WTC11 (cell line): ENCODE results near the gene GK2. TPM values are rescaled to one million over a fixed set of nuclear protein-coding genes. Genes with fewer than 3 reads are reported as not detected.
A peak's percentile ranks its signal among the peaks of the same experiment; 100 is the strongest.

Source experiments
- ATAC-seq: fragments of 200-7000 bp; cut with Tn5 transposase; 2 replicates; pipeline ENCODE4 v1.10.0; 2021; ENCODE audit warnings: mild to moderate bottlenecking, moderate library complexity
- CTCF ChIA-PET: fragments of 300-600 bp; sonication (Branson Sonifier 250); formaldehyde crosslinking; loops from one replicate; lab custom pipeline; 2021; ENCODE audit warnings: antibody characterized with exemption; lab: Charles Lee
- POLR2A ChIA-PET: fragments of 350-600 bp; sonication (Branson Sonifier 250); formaldehyde crosslinking; loops from one replicate; lab custom pipeline; 2021; ENCODE audit warnings: antibody characterized with exemption; lab: Charles Lee
- DNase-seq: peaks from one replicate; pipeline ENCODE4 v3.0.0; 2021; ENCODE audit warnings: low spot score
- H3K27ac Mint-ChIP-seq: 2 replicates; pipeline ENCODE4 v1.8.0; 2021; ENCODE audit warnings: mixed read lengths
- H3K27me3 Mint-ChIP-seq: 2 replicates; pipeline ENCODE4 v1.8.0; 2021; ENCODE audit warnings: low read depth, mild to moderate bottlenecking, moderate library complexity, mixed read lengths
- H3K36me3 Mint-ChIP-seq: 2 replicates; pipeline ENCODE4 v1.8.0; 2021; ENCODE audit warnings: mixed read lengths
- H3K4me1 Mint-ChIP-seq: 2 replicates; pipeline ENCODE4 v1.8.0; 2022; ENCODE audit warnings: mixed read lengths
- H3K4me3 Mint-ChIP-seq: 2 replicates; pipeline ENCODE4 v1.8.0; 2021; ENCODE audit warnings: mild to moderate bottlenecking, moderate library complexity, mixed read lengths
- H3K9me3 Mint-ChIP-seq: 2 replicates; pipeline ENCODE4 v1.8.0; 2021; ENCODE audit warnings: mixed read lengths
- CREM ChIP-seq: sonication (generic); formaldehyde crosslinking; IDR thresholded peaks from 2 replicates; pipeline ENCODE4 v1.8.1; 2022; ENCODE audit warnings: mild to moderate bottlenecking, missing genetic modification reagents, moderate library complexity
- FOXK1 ChIP-seq: sonication (generic); formaldehyde crosslinking; IDR thresholded peaks from 2 replicates; pipeline ENCODE4 v1.8.0; 2022; ENCODE audit warnings: mild to moderate bottlenecking, moderate library complexity, missing genetic modification reagents
- FOXP1 ChIP-seq: sonication (generic); formaldehyde crosslinking; IDR thresholded peaks from 2 replicates; pipeline ENCODE4 v1.8.0; 2022; ENCODE audit warnings: missing genetic modification reagents, mild to moderate bottlenecking, moderate library complexity, borderline replicate concordance
- GABPB1 ChIP-seq: sonication (generic); formaldehyde crosslinking; IDR thresholded peaks from 2 replicates; pipeline ENCODE4 v1.8.1; 2023; ENCODE audit warnings: mild to moderate bottlenecking, missing genetic modification reagents
- HMGA2 ChIP-seq: fragments of 250-450 bp; sonication (Bioruptor Pico); IDR thresholded peaks from 2 replicates; pipeline ENCODE4 v1.4.0; 2021; ENCODE audit warnings: mild to moderate bottlenecking, moderate library complexity
- MXD4 ChIP-seq: fragments of 250-450 bp; sonication (Bioruptor Pico); IDR thresholded peaks from 2 replicates; pipeline ENCODE4 v1.8.0; 2021; ENCODE audit warnings: mild to moderate bottlenecking, moderate library complexity, borderline replicate concordance
- MYBL2 ChIP-seq: sonication (generic); formaldehyde crosslinking; IDR thresholded peaks from 2 replicates; pipeline ENCODE4 v1.8.1; 2023; ENCODE audit warnings: mild to moderate bottlenecking, moderate library complexity, missing genetic modification reagents
- RELA ChIP-seq: sonication (generic); formaldehyde crosslinking; IDR thresholded peaks from 2 replicates; pipeline ENCODE4 v1.8.1; 2022; ENCODE audit warnings: missing genetic modification reagents, mild to moderate bottlenecking, borderline replicate concordance
- ZNF121 ChIP-seq: sonication (generic); formaldehyde crosslinking; IDR thresholded peaks from 2 replicates; pipeline ENCODE4 v1.8.0; 2023; ENCODE audit warnings: missing genetic modification reagents
- ZNF219 ChIP-seq: sonication (generic); formaldehyde crosslinking; IDR thresholded peaks from 2 replicates; pipeline ENCODE4 v1.8.0; 2023; ENCODE audit warnings: missing genetic modification reagents, mild to moderate bottlenecking, borderline replicate concordance
- ZNF416 ChIP-seq: fragments of 250-450 bp; sonication (Bioruptor Pico); IDR thresholded peaks from 2 replicates; pipeline ENCODE4 v1.9.0; 2021; ENCODE audit warnings: mild to moderate bottlenecking, inconsistent platforms
- total RNA-seq: library from RNA; stranded (reverse); gene quantifications from 3 replicates; pipeline ENCODE4 v1.2.3, GENCODE V29; 2021
- TF ChIP-seq, protein P1 (sequence below): sonication (generic); formaldehyde crosslinking; IDR thresholded peaks from 2 replicates; pipeline ENCODE4 v1.8.1; 2023; ENCODE audit warnings: mild to moderate bottlenecking, missing genetic modification reagents, borderline replicate concordance
- TF ChIP-seq, protein P2 (sequence below): fragments of 250-450 bp; sonication (Bioruptor Pico); conservative IDR thresholded peaks from 2 replicates; pipeline ENCODE4 v1.9.0; 2021; ENCODE audit warnings: mild to moderate bottlenecking
- TF ChIP-seq, protein P3 (sequence below): sonication (generic); formaldehyde crosslinking; conservative IDR thresholded peaks from 2 replicates; pipeline ENCODE4 v1.8.1; 2022; ENCODE audit warnings: mild to moderate bottlenecking, missing genetic modification reagents
- TF ChIP-seq, protein P4 (sequence below): sonication (generic); formaldehyde crosslinking; IDR thresholded peaks from 2 replicates; pipeline ENCODE4 v1.8.0; 2022; ENCODE audit warnings: mild to moderate bottlenecking, missing genetic modification reagents
- TF ChIP-seq, protein P5 (sequence below): sonication (generic); formaldehyde crosslinking; IDR thresholded peaks from 2 replicates; pipeline ENCODE4 v1.8.0; 2023; ENCODE audit warnings: mild to moderate bottlenecking, missing genetic modification reagents
- TF ChIP-seq, protein P6 (sequence below): sonication (generic); formaldehyde crosslinking; IDR thresholded peaks from 2 replicates; pipeline ENCODE4 v1.8.1; 2022; ENCODE audit warnings: missing genetic modification reagents, borderline replicate concordance
- TF ChIP-seq, protein P7 (sequence below): fragments of 250-450 bp; sonication (Bioruptor Pico); IDR thresholded peaks from 2 replicates; pipeline ENCODE4 v1.9.0; 2021; ENCODE audit warnings: moderate library complexity, mild to moderate bottlenecking, inconsistent platforms, borderline replicate concordance

The GK2 gene
- total RNA-seq, 1 experiment from 2014 or later = not detected

DNA sequence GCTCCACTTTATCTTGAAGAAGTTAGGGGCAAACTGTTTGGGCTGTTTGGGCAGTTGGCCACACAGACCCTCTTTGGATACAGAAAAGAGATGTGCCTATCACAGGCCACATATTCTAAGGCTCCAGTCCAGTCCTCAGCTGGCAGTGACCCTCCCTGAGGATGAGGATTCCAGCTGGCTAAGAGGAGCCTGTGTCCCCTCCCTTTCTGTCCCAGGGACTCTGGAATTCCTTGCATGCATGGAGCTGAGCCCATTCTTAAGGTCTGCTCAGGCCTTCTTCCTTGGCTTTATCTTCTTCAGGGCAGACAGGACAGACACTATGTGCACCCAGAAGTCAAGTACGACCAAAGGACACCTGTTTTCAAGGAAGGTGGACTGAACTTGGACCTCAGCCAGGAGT, 23.8 kb upstream of the GK2 start:
- no peaks in the 10 kb centered on the region for H3K9me3 Mint-ChIP-seq
- DNase-seq (peak; percentile 10), ATAC-seq (peak; percentile 58)
- no peaks in the 10 kb centered on the region for H3K4me1 Mint-ChIP-seq
- TF ChIP-seq FOXK1 = no peak
- no peak for TF ChIP-seq MXD4 (CRISPR knock-in tag)
- TF ChIP-seq, protein P1, sequence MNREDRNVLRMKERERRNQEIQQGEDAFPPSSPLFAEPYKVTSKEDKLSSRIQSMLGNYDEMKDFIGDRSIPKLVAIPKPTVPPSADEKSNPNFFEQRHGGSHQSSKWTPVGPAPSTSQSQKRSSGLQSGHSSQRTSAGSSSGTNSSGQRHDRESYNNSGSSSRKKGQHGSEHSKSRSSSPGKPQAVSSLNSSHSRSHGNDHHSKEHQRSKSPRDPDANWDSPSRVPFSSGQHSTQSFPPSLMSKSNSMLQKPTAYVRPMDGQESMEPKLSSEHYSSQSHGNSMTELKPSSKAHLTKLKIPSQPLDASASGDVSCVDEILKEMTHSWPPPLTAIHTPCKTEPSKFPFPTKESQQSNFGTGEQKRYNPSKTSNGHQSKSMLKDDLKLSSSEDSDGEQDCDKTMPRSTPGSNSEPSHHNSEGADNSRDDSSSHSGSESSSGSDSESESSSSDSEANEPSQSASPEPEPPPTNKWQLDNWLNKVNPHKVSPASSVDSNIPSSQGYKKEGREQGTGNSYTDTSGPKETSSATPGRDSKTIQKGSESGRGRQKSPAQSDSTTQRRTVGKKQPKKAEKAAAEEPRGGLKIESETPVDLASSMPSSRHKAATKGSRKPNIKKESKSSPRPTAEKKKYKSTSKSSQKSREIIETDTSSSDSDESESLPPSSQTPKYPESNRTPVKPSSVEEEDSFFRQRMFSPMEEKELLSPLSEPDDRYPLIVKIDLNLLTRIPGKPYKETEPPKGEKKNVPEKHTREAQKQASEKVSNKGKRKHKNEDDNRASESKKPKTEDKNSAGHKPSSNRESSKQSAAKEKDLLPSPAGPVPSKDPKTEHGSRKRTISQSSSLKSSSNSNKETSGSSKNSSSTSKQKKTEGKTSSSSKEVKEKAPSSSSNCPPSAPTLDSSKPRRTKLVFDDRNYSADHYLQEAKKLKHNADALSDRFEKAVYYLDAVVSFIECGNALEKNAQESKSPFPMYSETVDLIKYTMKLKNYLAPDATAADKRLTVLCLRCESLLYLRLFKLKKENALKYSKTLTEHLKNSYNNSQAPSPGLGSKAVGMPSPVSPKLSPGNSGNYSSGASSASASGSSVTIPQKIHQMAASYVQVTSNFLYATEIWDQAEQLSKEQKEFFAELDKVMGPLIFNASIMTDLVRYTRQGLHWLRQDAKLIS (CRISPR knock-in tag) = no peak
- TF ChIP-seq HMGA2 (CRISPR knock-in tag) = no peak
- no peak for TF ChIP-seq ZNF416
- TF ChIP-seq RELA (CRISPR knock-in tag) = no peak
- no peak for TF ChIP-seq ZNF219 (CRISPR knock-in tag)
- TF ChIP-seq, protein P2, sequence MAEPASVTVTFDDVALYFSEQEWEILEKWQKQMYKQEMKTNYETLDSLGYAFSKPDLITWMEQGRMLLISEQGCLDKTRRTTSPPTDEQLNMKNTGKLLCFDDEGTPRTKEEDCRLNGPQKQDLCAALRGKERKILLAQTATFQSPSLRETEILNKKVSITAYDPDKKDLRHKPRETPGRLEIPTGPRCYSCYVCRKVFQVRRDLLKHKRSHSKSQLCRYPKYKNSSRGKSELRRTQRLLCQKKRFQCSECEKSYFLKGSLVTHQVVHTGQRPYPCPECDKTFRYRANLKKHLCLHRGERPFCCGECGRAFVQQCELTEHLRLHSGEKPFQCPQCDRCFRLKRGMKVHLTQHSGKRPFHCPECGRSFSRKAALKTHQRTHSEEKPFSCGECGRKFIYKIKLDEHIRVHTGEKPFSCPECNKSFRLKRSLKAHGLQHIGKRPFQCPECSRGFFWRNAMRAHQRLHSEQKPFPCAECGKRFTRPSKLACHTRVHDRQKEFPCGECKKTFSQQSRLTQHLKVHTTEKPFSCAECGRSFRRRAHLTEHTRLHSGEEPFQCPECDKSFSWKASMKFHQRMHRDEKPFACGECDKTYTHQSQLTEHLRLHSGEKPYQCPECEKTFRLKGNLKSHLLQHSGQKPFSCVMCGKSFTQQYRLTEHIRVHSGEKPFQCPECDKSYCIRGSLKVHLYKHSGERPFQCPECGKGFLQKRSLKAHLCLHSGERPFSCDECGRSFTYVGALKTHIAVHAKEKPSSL (CRISPR knock-in tag) = no peak
- no peak for TF ChIP-seq FOXP1 (CRISPR knock-in tag)
- TF ChIP-seq, protein P3, sequence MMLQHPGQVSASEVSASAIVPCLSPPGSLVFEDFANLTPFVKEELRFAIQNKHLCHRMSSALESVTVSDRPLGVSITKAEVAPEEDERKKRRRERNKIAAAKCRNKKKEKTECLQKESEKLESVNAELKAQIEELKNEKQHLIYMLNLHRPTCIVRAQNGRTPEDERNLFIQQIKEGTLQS (CRISPR knock-in tag) = no peak
- TF ChIP-seq, protein P4, sequence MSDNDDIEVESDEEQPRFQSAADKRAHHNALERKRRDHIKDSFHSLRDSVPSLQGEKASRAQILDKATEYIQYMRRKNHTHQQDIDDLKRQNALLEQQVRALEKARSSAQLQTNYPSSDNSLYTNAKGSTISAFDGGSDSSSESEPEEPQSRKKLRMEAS (CRISPR knock-in tag) = no peak
- no peak for TF ChIP-seq CREM (CRISPR knock-in tag)
- no peaks in the 10 kb centered on the region for H3K36me3 Mint-ChIP-seq
- CTCF ChIA-PET = no interaction called here
- H3K4me3 Mint-ChIP-seq = no peak overlapping the region
- POLR2A ChIA-PET = no interaction called here
- H3K27me3 Mint-ChIP-seq = no peaks in the 10 kb centered on the region
- no peak overlapping the region for H3K27ac Mint-ChIP-seq

DNA sequence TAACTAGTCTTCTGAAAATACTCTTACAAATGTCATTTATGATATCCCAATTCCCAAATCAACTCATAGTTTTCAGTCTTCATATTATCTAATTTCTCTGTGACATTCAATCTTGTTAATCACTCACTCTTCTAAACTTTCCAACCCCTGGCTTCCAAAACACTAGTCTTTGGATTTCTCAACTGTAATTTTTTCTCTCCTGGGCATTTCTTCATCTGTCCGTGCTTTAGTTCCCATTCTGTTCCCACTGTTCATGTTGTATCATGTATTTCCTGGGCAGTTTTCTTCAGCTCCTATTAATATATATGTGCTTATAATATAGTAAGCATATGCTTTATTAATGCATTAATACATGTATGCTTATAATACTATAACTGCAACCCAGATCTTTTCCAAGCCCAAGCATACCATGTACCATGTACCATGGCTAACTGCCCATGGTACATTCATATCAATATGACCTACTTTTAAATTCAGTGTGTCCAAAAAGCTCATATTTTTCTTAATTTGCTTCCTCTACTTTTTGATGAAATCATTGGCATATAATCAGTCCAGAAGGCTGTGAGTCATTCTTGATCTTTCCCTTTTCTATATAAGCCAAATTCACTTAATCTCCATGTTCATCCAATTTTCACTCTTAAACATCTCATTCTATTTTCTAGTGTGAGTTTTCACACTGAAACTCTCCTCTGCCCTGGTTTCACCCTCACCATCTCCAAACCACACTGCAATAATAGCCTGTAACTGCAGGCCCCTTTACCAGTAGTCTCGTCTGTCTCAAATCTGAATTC, 21.3 kb upstream of the GK2 start:
- Mint-ChIP-seq H3K36me3 (no peaks in the 10 kb centered on the region), H3K4me3 (no peak overlapping the region), H3K27ac (no peak overlapping the region), H3K4me1 (no peaks in the 10 kb centered on the region), H3K9me3 (no peaks in the 10 kb centered on the region), H3K27me3 (no peaks in the 10 kb centered on the region)
- DNase-seq (no peak), ATAC-seq (no peak)
- ChIA-PET POLR2A (no interaction called here), CTCF (no interaction called here)
- TF ChIP-seq ZNF121 (CRISPR knock-in tag) (no peak), MYBL2 (CRISPR knock-in tag) (no peak), GABPB1 (CRISPR knock-in tag) (no peak), MXD4 (CRISPR knock-in tag) (no peak)
- TF ChIP-seq, protein P5, sequence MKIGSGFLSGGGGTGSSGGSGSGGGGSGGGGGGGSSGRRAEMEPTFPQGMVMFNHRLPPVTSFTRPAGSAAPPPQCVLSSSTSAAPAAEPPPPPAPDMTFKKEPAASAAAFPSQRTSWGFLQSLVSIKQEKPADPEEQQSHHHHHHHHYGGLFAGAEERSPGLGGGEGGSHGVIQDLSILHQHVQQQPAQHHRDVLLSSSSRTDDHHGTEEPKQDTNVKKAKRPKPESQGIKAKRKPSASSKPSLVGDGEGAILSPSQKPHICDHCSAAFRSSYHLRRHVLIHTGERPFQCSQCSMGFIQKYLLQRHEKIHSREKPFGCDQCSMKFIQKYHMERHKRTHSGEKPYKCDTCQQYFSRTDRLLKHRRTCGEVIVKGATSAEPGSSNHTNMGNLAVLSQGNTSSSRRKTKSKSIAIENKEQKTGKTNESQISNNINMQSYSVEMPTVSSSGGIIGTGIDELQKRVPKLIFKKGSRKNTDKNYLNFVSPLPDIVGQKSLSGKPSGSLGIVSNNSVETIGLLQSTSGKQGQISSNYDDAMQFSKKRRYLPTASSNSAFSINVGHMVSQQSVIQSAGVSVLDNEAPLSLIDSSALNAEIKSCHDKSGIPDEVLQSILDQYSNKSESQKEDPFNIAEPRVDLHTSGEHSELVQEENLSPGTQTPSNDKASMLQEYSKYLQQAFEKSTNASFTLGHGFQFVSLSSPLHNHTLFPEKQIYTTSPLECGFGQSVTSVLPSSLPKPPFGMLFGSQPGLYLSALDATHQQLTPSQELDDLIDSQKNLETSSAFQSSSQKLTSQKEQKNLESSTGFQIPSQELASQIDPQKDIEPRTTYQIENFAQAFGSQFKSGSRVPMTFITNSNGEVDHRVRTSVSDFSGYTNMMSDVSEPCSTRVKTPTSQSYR (CRISPR knock-in tag) = no peak
- TF ChIP-seq, protein P6, sequence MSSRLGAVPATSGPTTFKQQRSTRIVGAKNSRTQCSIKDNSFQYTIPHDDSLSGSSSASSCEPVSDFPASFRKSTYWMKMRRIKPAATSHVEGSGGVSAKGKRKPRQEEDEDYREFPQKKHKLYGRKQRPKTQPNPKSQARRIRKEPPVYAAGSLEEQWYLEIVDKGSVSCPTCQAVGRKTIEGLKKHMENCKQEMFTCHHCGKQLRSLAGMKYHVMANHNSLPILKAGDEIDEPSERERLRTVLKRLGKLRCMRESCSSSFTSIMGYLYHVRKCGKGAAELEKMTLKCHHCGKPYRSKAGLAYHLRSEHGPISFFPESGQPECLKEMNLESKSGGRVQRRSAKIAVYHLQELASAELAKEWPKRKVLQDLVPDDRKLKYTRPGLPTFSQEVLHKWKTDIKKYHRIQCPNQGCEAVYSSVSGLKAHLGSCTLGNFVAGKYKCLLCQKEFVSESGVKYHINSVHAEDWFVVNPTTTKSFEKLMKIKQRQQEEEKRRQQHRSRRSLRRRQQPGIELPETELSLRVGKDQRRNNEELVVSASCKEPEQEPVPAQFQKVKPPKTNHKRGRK (CRISPR knock-in tag) = no peak
- TF ChIP-seq, protein P7, sequence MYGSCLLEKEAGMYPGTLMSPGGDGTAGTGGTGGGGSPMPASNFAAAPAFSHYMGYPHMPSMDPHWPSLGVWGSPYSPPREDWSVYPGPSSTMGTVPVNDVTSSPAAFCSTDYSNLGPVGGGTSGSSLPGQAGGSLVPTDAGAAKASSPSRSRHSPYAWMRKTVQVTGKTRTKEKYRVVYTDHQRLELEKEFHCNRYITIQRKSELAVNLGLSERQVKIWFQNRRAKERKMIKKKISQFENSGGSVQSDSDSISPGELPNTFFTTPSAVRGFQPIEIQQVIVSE (CRISPR knock-in tag) = no peak
